Activated CD8-positive, alpha-beta memory T cell treated with anti-CD3 and anti-CD28 coated beads, Interleukin-2, amount 50 U/mL, for 24 hours (primary cell): ENCODE data around the gene STK39.
A peak's percentile ranks its signal among the peaks of the same experiment; 100 is the strongest.
"Not testable (repeated sequence)": the region's sequence is repeated elsewhere in the genome, so short reads cannot be mapped to it uniquely, and the experiment has no call there.

Experiments used
- DNase-seq: peaks from one replicate; pipeline ENCODE4 v3.0.0-alpha.2; 2020; ENCODE audit errors: extremely low read depth

The STK39 gene

GRCh38 chr2:168247341-168248261 is at the start of gene STK39:
STK39 (minus strand) TSS chr2:168247595; CDS start chr2:168247435, 160 bp downstream.
- DNase-seq: peak; percentile 43

- no peak for DNase-seq
Measured at GRCh38 chr2:168295051-168295450, 47.7 kb upstream of the STK39 start.

GRCh38 chr2:168294409-168294808 is 47.0 kb upstream of the STK39 start:
- DNase-seq: no peak

GRCh38 chr2:168293766-168294165 is 46.4 kb upstream of the STK39 start:
- no peak for DNase-seq

GRCh38 chr2:168290391-168290790 is 43.0 kb upstream of the STK39 start:
- no peak for DNase-seq

GRCh38 chr2:168289880-168290279 is 42.5 kb upstream of the STK39 start:
- DNase-seq: no peak

- DNase-seq: no peak
Measured at GRCh38 chr2:168286535-168286934, 39.1 kb upstream of the STK39 start.

GRCh38 chr2:168278424-168278888 is 31.1 kb upstream of the STK39 start:
- no peak for DNase-seq

GRCh38 chr2:168277276-168277675 is 29.9 kb upstream of the STK39 start:
- no peak for DNase-seq

- no peak for DNase-seq
Measured at GRCh38 chr2:168272225-168272624, 24.8 kb upstream of the STK39 start.

- not testable (repeated sequence) for DNase-seq
Measured at GRCh38 chr2:168262926-168263325, 15.5 kb upstream of the STK39 start.

GRCh38 chr2:168256448-168256847 is 9.1 kb upstream of the STK39 start:
- no peak for DNase-seq

GRCh38 chr2:168255866-168256265 is 8.5 kb upstream of the STK39 start:
- no peak for DNase-seq

- no peak for DNase-seq
Measured at GRCh38 chr2:168255103-168255502, 7.7 kb upstream of the STK39 start.

- DNase-seq: no peak
Measured at GRCh38 chr2:168254158-168254935, 7.0 kb upstream of the STK39 start.

GRCh38 chr2:168253379-168253778 is 6.0 kb upstream of the STK39 start:
- no peak for DNase-seq

GRCh38 chr2:168252976-168253375 is 5.6 kb upstream of the STK39 start:
- DNase-seq: no peak

GRCh38 chr2:168246483-168247340 is 683 bp downstream of the STK39 start:
- DNase-seq: peak; percentile 49

GRCh38 chr2:168246072-168246482 is 1.3 kb downstream of the STK39 start:
- DNase-seq: no peak

- DNase-seq: no peak
Measured at GRCh38 chr2:168245074-168245825, 2.1 kb downstream of the STK39 start.

- DNase-seq: peak; percentile 15
Measured at GRCh38 chr2:168244318-168244717, 3.1 kb downstream of the STK39 start.
